ENCODE results near the gene MTRR.
A peak's percentile ranks its signal among the peaks of the same experiment; 100 is the strongest.

Gene MTRR

DNA sequence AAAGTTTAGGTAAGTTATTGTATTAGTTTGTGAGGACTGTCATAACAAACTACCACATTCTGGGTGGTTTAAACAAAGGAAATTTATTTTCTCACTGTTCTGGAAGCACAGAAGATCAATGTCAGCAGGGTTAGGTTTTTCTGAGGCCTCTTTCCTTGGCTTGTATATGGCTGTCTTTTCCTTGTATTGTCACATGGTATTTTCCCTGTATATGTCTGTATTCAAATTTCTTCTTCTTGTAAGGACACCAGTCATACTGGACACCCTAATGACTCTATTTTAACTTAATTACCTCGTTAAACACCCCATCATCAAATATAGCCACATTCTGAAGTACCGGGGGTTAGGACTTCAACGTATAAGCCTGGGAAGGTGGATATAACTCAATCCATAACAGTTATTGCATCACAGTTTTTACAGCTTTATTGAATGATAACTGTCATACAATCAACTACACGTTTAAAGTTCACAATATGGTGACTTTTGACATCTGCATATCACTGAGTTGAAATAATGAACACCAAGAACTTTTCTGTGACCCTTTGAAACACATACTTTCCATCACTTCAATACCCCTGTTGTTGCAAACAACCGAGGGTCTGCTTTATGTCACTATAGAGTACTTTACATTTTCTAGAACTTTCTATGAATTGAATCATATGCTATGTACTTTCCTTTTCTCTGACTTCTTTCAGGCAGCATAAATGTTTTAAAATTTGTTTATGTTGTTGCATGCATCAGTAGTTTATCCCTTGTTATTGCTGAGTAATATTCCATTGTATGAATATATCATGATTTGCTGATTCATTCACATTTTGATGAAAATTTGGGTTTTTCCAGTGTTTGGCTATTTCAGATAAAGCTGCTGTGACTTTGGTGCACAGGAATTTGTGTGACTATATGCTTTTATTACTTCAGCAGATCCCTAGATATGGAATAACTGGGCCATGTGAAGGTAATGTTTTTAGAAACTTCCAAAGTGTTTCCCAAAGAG is 48.5 kb downstream of the MTRR start:
- H3K4me3 ChIP-seq (ENCODE audit: low read depth, low read length) = no peak overlapping the region
- no peak for DNase-seq (ENCODE audit: low read depth, low spot score)
- CTCF ChIA-PET = interaction anchor here (2.4 kb wide), 1 partner anchor 11 kb away, joined by 13 read pairs; no protein-coding TSS in a partner anchor
- POLR2A ChIA-PET = no interaction called here
- TF ChIP-seq, protein P1, sequence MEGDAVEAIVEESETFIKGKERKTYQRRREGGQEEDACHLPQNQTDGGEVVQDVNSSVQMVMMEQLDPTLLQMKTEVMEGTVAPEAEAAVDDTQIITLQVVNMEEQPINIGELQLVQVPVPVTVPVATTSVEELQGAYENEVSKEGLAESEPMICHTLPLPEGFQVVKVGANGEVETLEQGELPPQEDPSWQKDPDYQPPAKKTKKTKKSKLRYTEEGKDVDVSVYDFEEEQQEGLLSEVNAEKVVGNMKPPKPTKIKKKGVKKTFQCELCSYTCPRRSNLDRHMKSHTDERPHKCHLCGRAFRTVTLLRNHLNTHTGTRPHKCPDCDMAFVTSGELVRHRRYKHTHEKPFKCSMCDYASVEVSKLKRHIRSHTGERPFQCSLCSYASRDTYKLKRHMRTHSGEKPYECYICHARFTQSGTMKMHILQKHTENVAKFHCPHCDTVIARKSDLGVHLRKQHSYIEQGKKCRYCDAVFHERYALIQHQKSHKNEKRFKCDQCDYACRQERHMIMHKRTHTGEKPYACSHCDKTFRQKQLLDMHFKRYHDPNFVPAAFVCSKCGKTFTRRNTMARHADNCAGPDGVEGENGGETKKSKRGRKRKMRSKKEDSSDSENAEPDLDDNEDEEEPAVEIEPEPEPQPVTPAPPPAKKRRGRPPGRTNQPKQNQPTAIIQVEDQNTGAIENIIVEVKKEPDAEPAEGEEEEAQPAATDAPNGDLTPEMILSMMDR (IDR thresholded peaks at IDR 0.05; ENCODE audit: insufficient read depth, low read length, missing control alignments) = no peak

DNA sequence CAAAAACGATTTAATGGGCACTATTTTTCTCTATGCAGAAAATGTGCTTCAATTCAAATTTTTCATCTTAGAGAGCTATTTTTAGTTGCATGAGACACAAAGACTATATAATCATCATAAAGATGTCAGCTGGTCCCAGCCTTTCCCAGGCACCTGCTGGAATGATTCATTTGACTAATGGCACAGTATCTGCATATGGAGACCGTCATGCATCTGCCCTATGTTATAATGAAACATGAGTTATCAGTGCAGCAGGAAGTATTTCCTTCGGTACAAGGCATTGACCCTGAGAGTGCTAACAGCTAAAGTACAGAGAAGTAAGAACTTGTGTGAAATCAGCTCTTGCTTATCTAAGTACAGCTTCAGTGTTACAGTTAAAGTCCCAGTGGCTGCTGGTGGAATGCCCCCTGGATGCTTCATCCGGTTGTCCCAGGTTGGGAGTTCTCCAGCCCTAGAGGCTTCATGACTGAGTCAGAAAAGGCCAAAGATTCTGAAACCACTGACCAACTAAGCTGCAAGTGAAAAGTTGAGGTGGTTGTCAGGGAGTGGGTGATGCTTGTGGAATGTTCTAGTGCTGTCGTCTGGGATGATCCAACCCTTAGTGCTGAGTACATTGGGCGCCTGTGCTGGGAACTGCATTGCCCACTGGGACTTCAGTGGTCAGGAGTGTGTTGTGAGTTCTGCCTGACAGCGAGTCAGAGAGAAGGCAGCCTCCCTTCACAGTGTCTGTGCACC is 57.2 kb downstream of the MTRR start:
- CTCF ChIA-PET = interaction anchor here (0.6 to 4.3 kb wide), 10 partner anchors 8 to 1270 kb away, joined by 3 to 41 read pairs (median 4); no protein-coding TSS in a partner anchor

DNA sequence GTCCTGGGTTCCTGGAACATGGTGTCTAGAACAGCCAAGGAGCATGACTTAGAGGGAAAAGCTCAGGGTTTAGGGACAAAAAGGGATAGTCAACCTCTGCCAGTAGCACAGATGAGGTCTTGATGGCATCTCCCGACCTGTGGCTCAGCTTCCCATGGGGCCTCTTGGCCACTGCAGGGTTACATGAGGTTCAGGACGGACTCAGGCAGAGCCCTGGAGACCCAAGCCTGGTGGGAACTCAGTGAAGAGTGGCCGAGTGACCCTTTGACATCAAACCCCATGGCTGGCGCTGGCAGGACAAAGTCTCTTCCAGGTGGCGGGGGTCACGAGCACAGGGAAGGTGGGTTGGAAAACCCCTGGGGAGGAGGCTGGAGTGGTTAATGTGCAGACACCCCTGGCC is 57.8 kb downstream of the MTRR start:
- CTCF ChIA-PET = interaction anchor here (0.6 to 4.3 kb wide), 8 partner anchors 8 to 815 kb away, joined by 3 to 41 read pairs (median 4); no protein-coding TSS in a partner anchor
- DNase-seq (ENCODE audit: low read depth, low spot score) = no peak

More for the DNA sequence above, 57.2 kb downstream of the MTRR start:
- peak; percentile 90 for DNase-seq (ENCODE audit: low read depth, low spot score)
- H3K4me3 ChIP-seq (ENCODE audit: low read depth, low read length) = no peak overlapping the region
- POLR2A ChIA-PET = interaction anchor here (0.6 kb wide), 1 partner anchor 898 kb away, joined by 3 read pairs; no protein-coding TSS in a partner anchor
- TF ChIP-seq, protein P1 (IDR thresholded peaks at IDR 0.05; ENCODE audit: insufficient read depth, low read length, missing control alignments) = no peak

DNA sequence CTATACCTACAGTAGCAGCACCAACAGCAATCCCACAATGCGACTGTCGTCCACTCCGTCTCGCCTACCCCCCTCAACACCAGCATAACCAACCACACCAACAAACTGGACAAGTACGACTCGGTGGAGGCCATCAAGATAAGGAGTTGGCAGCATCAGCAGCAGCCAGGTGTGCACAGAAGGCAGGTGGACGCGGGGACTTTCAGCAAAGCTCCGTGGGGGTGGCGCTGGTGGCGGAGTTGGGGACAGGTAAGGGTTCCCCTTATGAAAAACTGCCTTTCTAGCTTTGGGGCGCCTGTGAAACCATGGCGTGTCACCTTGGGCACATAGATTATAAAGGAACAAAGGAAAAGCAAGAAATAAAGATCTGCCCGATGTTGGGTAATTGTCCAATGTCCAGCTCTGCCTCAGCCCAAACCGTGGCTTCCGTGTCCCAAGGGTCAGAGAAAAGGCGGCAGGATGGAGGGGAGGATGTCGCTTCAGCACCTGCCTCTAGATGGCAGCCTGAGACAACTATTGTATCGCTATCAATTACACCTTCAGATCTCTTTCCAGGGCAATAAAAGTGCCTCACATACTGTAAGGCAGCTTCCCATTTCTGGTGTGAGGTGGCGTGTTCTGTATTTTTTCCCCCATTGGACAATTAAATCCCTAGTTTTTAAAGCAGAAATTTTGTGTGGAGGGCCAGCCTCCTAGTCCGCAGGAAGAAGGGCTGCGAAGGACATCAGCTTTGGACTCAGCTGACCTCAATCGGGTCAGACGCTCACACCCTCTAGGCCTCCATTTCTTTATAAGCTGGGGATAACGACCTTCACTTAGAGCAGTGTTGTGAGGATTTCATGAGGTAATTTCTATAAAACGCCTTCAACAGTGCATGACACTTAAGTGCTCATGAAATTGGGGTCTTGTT is 58.8 kb downstream of the MTRR start:
- ChIA-PET CTCF (interaction anchor here (0.6 to 4.3 kb wide), 27 partner anchors 9 to 1585 kb away, joined by 3 to 41 read pairs (median 4); no protein-coding TSS in a partner anchor), POLR2A (interaction anchor here (0.7 kb wide), 1 partner anchor 1616 kb away, joined by 3 read pairs; no protein-coding TSS in a partner anchor)
- no peak for DNase-seq (ENCODE audit: low read depth, low spot score)

More for the DNA sequence above, 57.8 kb downstream of the MTRR start:
- POLR2A ChIA-PET = interaction anchor here (0.6 kb wide), 1 partner anchor 898 kb away, joined by 3 read pairs; no protein-coding TSS in a partner anchor
- TF ChIP-seq, protein P1 (IDR thresholded peaks at IDR 0.05; ENCODE audit: insufficient read depth, low read length, missing control alignments) = no peak
- no peak overlapping the region for H3K4me3 ChIP-seq (ENCODE audit: low read depth, low read length)

DNA sequence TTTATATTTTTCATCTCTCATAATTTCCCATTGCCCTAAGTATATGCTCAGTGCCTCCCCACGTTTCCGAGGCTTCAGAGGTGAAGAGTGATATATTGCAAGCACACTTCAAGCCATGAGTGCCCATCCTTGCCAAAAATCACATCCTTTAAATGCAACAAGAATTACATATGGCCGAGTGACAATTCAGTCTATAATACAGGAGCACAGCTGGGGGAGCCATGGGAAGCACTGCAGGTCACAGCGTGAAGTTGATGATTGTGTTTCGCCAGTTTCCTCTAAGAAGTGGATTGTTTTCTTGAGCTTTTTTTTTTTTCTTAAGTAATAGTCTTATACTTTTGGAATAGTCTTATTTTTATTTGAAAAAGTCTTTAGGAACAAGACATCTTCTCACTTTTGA is 61.1 kb downstream of the MTRR start:
- CTCF ChIA-PET = interaction anchor here (0.8 to 4.3 kb wide), 9 partner anchors 8 to 1277 kb away, joined by 3 to 41 read pairs (median 3); no protein-coding TSS in a partner anchor

More for the DNA sequence above, 58.8 kb downstream of the MTRR start:
- H3K4me3 ChIP-seq (ENCODE audit: low read depth, low read length) = no peak overlapping the region
- TF ChIP-seq, protein P1 (IDR thresholded peaks at IDR 0.05; ENCODE audit: insufficient read depth, low read length, missing control alignments) = peak; percentile 83

More for the DNA sequence above, 61.1 kb downstream of the MTRR start:
- TF ChIP-seq, protein P1 (IDR thresholded peaks at IDR 0.05; ENCODE audit: insufficient read depth, low read length, missing control alignments) = no peak
- no peak for DNase-seq (ENCODE audit: low read depth, low spot score)
- POLR2A ChIA-PET = no interaction called here
- H3K4me3 ChIP-seq (ENCODE audit: low read depth, low read length) = no peak overlapping the region
